ENCODE measurements around the gene TNFRSF18. TPM values are rescaled to one million over a fixed set of nuclear protein-coding genes. Genes with fewer than 3 reads are reported as not detected.

Gene TNFRSF18
- total and polyA plus RNA-seq, 2 experiments from 2014 or later: 1.3 TPM; not detected in 1

DNA sequence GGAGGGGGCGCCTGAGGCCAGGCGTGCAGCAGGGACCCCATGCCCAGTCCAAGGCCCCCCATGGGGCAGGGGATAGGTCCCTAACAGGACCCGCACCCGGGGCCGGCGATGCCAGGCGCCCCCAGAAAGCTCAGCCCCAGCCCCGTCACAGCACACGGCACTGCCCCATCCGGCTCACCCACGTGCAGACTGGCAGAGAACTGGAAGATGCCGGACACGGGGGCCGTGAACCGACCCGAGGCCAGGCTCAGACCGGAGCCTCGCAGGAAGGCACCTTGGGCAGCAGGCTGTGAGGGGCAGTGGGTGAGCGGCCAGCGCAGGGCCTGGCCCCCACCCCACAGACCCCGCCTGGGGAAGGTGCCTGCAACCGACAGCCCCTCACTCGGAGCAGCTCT, 36.9 kb upstream of the TNFRSF18 start:
- no peak for TF ChIP-seq CTCF (IDR thresholded peaks at IDR 0.05; ENCODE audit: poor library complexity)
- TF ChIP-seq EZH2 (IDR thresholded peaks at IDR 0.05; ENCODE audit: borderline replicate concordance): no peak
- TF ChIP-seq EZH2phosphoT487 (IDR thresholded peaks at IDR 0.05; ENCODE audit: low read depth, severe bottlenecking, unreplicated experiment): no peak
- Histone ChIP-seq H4K20me1 (ENCODE audit: insufficient read depth, poor library complexity, severe bottlenecking) (no peaks in the 10 kb centered on the region), H3K4me3 (no peak overlapping the region), H3K4me1 (ENCODE audit: insufficient read depth) (peaks cover 7% of the 10 kb centered on the region), H2AFZ (no peak overlapping the region), H3K9me3 (ENCODE audit: low read depth) (no peaks in the 10 kb centered on the region), H3K9me2 (replicated peaks; ENCODE audit: insufficient read depth) (no peaks in the 10 kb centered on the region), H3K36me3 (replicated peaks; ENCODE audit: insufficient read depth, low read depth) (no peaks in the 10 kb centered on the region), H3K27me3 (peaks cover 24% of the 10 kb centered on the region), H3K27ac (no peak overlapping the region), H3K4me2 (peak overlapping the region; percentile 65), H3K79me2 (no peaks in the 10 kb centered on the region)
- no peak for DNase-seq (ENCODE audit: low spot score)
- 94% methylated on average over 22 of the region's 23 CpGs for WGBS (ENCODE audit: low lambda C conversion rate, missing lambda C conversion rate)

GRCh38 chr1:1242461-1243265, 36.3 kb upstream of the TNFRSF18 start:
- H3K9me3 ChIP-seq (ENCODE audit: low read depth): no peaks in the 10 kb centered on the region
- TF ChIP-seq EZH2phosphoT487 (IDR thresholded peaks at IDR 0.05; ENCODE audit: low read depth, severe bottlenecking, unreplicated experiment) (no peak), CTCF (IDR thresholded peaks at IDR 0.05; ENCODE audit: poor library complexity) (no peak), EZH2 (IDR thresholded peaks at IDR 0.05; ENCODE audit: borderline replicate concordance) (no peak)
- no peak overlapping the region for H3K27ac ChIP-seq
- no peaks in the 10 kb centered on the region for H3K36me3 ChIP-seq (replicated peaks; ENCODE audit: insufficient read depth, low read depth)
- peaks cover 13% of the 10 kb centered on the region for H3K4me1 ChIP-seq (ENCODE audit: insufficient read depth)
- DNase-seq (ENCODE audit: low spot score): no peak
- no peaks in the 10 kb centered on the region for H3K9me2 ChIP-seq (replicated peaks; ENCODE audit: insufficient read depth)
- H3K4me3 ChIP-seq: no peak overlapping the region
- no peak overlapping the region for H2AFZ ChIP-seq
- peaks cover 21% of the 10 kb centered on the region for H3K27me3 ChIP-seq
- H3K4me2 ChIP-seq: no peak overlapping the region
- WGBS (ENCODE audit: low lambda C conversion rate, missing lambda C conversion rate): 88% methylated on average over 41 of the region's 41 CpGs
- H3K79me2 ChIP-seq: no peaks in the 10 kb centered on the region
- no peaks in the 10 kb centered on the region for H4K20me1 ChIP-seq (ENCODE audit: insufficient read depth, poor library complexity, severe bottlenecking)

- no peak overlapping the region for H3K4me3 ChIP-seq
- peaks cover 23% of the 10 kb centered on the region for H3K4me1 ChIP-seq (ENCODE audit: insufficient read depth)
- TF ChIP-seq CTCF (IDR thresholded peaks at IDR 0.05; ENCODE audit: poor library complexity) (no peak), EZH2phosphoT487 (IDR thresholded peaks at IDR 0.05; ENCODE audit: low read depth, severe bottlenecking, unreplicated experiment) (no peak), EZH2 (IDR thresholded peaks at IDR 0.05; ENCODE audit: borderline replicate concordance) (no peak)
- DNase-seq (ENCODE audit: low spot score): no peak
- no peaks in the 10 kb centered on the region for H3K79me2 ChIP-seq
- H3K9me3 ChIP-seq (ENCODE audit: low read depth): no peaks in the 10 kb centered on the region
- 91% methylated on average over 16 of the region's 26 CpGs for WGBS (ENCODE audit: low lambda C conversion rate, missing lambda C conversion rate)
- no peaks in the 10 kb centered on the region for H3K9me2 ChIP-seq (replicated peaks; ENCODE audit: insufficient read depth)
- no peak overlapping the region for H2AFZ ChIP-seq
- H3K4me2 ChIP-seq: no peak overlapping the region
- H3K27ac ChIP-seq: no peak overlapping the region
- no peaks in the 10 kb centered on the region for H4K20me1 ChIP-seq (ENCODE audit: insufficient read depth, poor library complexity, severe bottlenecking)
- no peaks in the 10 kb centered on the region for H3K36me3 ChIP-seq (replicated peaks; ENCODE audit: insufficient read depth, low read depth)
- peaks cover 11% of the 10 kb centered on the region for H3K27me3 ChIP-seq
Observed at GRCh38 chr1:1241588-1242219, 35.3 kb upstream of the TNFRSF18 start.

Data from hepatocyte (in vitro differentiated cells).